ENCODE measurements around the gene SF3A1.

DNA sequence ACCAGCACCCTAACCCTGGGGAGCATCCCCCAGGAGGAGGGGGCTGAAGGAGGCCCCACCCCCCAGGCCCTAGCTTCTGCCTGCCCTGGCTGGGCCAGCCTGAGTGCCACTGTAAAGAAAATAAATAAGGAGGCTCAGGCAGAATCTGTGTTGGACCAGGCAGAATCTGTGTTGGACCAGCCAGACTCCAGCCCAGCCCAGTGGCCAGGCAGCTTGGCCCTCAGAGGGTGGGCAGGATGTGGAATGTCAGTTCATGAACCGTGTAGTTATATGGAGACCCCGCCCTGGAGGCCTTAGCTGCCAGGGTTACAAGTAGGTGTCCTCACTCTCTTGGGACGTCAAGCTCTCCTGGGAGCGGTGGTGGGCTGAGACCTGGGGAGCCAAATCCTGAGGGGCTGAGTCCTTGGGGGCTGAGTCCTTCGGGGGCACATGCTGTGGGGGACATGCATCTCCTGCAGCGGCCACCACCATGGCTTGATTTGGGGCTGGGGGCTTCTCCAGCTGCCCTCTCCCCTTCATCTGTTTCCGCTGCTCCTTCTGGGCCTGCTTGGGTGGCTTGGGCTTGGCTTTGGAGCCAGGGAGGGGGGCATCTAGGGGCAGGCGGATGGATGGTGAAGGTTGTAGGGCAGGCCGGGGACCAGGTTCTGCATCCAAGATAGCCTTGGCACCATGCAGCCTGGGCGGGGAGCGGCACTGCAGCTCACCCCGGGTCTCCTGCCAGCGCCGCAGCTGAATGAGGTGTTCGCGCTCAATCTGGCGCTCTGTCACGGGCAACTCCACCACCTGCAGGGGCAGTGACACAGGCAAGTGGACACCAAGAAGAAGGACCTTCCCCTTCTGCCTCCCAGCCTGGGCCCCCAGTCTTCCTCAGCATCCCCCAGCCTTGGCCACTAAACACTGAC is 64.4 kb downstream of the SF3A1 start:
- TF ChIP-seq POLR2A (IDR thresholded peaks at IDR 0.05; ENCODE audit: low read depth, low read length) (no peak), POLR2AphosphoS5 (IDR thresholded peaks at IDR 0.05; ENCODE audit: low read depth, low read length) (no peak), TAF1 (IDR thresholded peaks at IDR 0.05; ENCODE audit: borderline replicate concordance, low read depth, low read length) (no peak)

All from GM12892 (cell line).